GM12878 (cell line): Measurements from ENCODE around the gene SLC11A1. TPM values are rescaled to one million over a fixed set of nuclear protein-coding genes. Genes with fewer than 3 reads are reported as not detected.

ENCODE experiments used
- ATAC-seq: fragments of 200-7000 bp; cut with Tn5 transposase; 3 replicates; pipeline ENCODE4 v1.9.1; 2020; ENCODE audit warnings: mild to moderate bottlenecking, moderate library complexity
- BruUV-seq: library from RNA; stranded (reverse); fragments of 400-500 nt; replicated peaks from 2 replicates; lab custom pipeline; 2021; lab: Mats Ljungman, UMichigan
- CTCF ChIA-PET: fragments of 300-600 bp; sonication (Branson Sonifier 250); formaldehyde crosslinking; extraction: SDS; loops from one replicate; lab custom pipeline; 2021; ENCODE audit warnings: inconsistent platforms; lab: Yijun Ruan, JAX
- POLR2A ChIA-PET: fragments of 350-600 bp; formaldehyde crosslinking; extraction: SDS; loops from one replicate; lab custom pipeline; 2021; ENCODE audit warnings: inconsistent platforms; lab: Charles Lee
- RAD21 ChIA-PET: fragments of 300-600 bp; sonication (Branson Sonifier 250); formaldehyde crosslinking; loops from one replicate; lab custom pipeline; 2023; ENCODE audit warnings: antibody characterized with exemption; ENCODE audit not compliant: unreplicated experiment; lab: Charles Lee
- SMC1A ChIA-PET: fragments of 300-600 bp; sonication (Branson Sonifier 250); formaldehyde crosslinking; loops from one replicate; lab custom pipeline; 2023; ENCODE audit not compliant: unreplicated experiment, uncharacterized antibody; lab: Charles Lee
- DNase-seq: peaks from one replicate; pipeline ENCODE4 v3.0.0-alpha.2; 2011; ENCODE audit warnings: low read depth, low spot score
- FAIRE-seq: peaks from 3 replicates; lab custom pipeline; 2011; peaks lifted over from hg19 to GRCh38; lab: Jason Lieb, UNC
- H2AFZ ChIP-seq: 2 replicates; pipeline ENCODE4 v1.6.0; 2011; ENCODE audit warnings: low read depth, low read length, control low read depth; ENCODE audit not compliant: control insufficient read depth
- H3K27ac ChIP-seq: 2 replicates; pipeline ENCODE4 v1.5.1; 2011; ENCODE audit warnings: control low read depth; ENCODE audit not compliant: control insufficient read depth, insufficient read depth
- H3K27me3 ChIP-seq, 2 experiments: replicated peaks in 1 of 2; 2 replicates each; pipeline versions ENCODE4 v1.6.0 to v1.6.1; 2011; ENCODE audit warnings: low read length in 1 of 2; ENCODE audit not compliant: control insufficient read depth in 2 of 2, insufficient read depth in 2 of 2
- H3K36me3 ChIP-seq, 2 experiments: 2 replicates each; pipeline ENCODE4 v1.5.1; 2011; ENCODE audit warnings: low read length in 1 of 2; ENCODE audit not compliant: control insufficient read depth in 2 of 2, insufficient read depth in 2 of 2
- H3K4me1 ChIP-seq: 2 replicates; pipeline ENCODE4 v1.6.1; 2011; ENCODE audit warnings: mild to moderate bottlenecking, low read length, moderate library complexity, mixed read lengths; ENCODE audit not compliant: control insufficient read depth, insufficient read depth
- H3K4me2 ChIP-seq: 2 replicates; pipeline ENCODE4 v1.6.0; 2011; ENCODE audit warnings: control low read depth; ENCODE audit not compliant: control insufficient read depth, insufficient read depth
- H3K4me3 ChIP-seq: fragments of 200-600 bp; sonication (generic); 2 replicates; pipeline ENCODE4 v1.5.1; 2016
- H3K79me2 ChIP-seq: 2 replicates; pipeline ENCODE4 v1.6.0; 2011; ENCODE audit warnings: low read length; ENCODE audit not compliant: control insufficient read depth, insufficient read depth
- H3K9ac ChIP-seq: 2 replicates; pipeline ENCODE4 v1.8.0; 2011; ENCODE audit warnings: low read length, control low read depth, mixed read lengths; ENCODE audit not compliant: control insufficient read depth, insufficient read depth
- H3K9me3 ChIP-seq: replicated peaks from 3 replicates; pipeline ENCODE4 v1.5.1; 2011; ENCODE audit warnings: mild to moderate bottlenecking, low read length; ENCODE audit not compliant: control insufficient read depth, insufficient read depth
- H4K20me1 ChIP-seq: 2 replicates; pipeline ENCODE4 v1.6.0; 2011; ENCODE audit not compliant: control insufficient read depth, insufficient read depth
- BACH1 ChIP-seq: fragments of 450-650 bp; IDR thresholded peaks from 2 replicates; pipeline ENCODE4 v1.6.1; 2017; ENCODE audit warnings: mild to moderate bottlenecking, borderline replicate concordance
- BHLHE40 ChIP-seq, 2 experiments: fragments of 450-650 bp in 1 of 2; IDR thresholded peaks; 2 replicates each; pipeline ENCODE4 v1.6.1; 2011 to 2017; ENCODE audit warnings: low read depth in 2 of 2, borderline replicate concordance in 1 of 2, improper control_type of control experiment in 1 of 2, low read length in 1 of 2, mild to moderate bottlenecking in 1 of 2
- CREM ChIP-seq: IDR thresholded peaks from 2 replicates; pipeline ENCODE4 v1.6.1; 2014; ENCODE audit warnings: antibody characterized with exemption, low read depth
- ESRRA ChIP-seq: IDR thresholded peaks from 2 replicates; pipeline ENCODE4 v1.6.1; 2012; ENCODE audit warnings: mild to moderate bottlenecking, low read length, improper control_type of control experiment
- ETV6 ChIP-seq, 2 experiments: fragments of 450-650 bp in 1 of 2; IDR thresholded peaks in 1 of 2; conservative IDR thresholded peaks in 1 of 2; 2 replicates each; pipeline ENCODE4 v1.6.1; 2014; ENCODE audit warnings: antibody characterized with exemption in 1 of 2, borderline replicate concordance in 1 of 2, low read depth in 1 of 2, mild to moderate bottlenecking in 1 of 2, moderate library complexity in 1 of 2
- GATAD2B ChIP-seq: fragments of 450-650 bp; conservative IDR thresholded peaks from 2 replicates; pipeline ENCODE4 v1.6.1; 2017; ENCODE audit warnings: low read depth, mild to moderate bottlenecking, moderate library complexity
- MLLT1 ChIP-seq: fragments of 450-650 bp; IDR thresholded peaks from 2 replicates; pipeline ENCODE4 v1.6.1; 2016; ENCODE audit warnings: mild to moderate bottlenecking
- NFYB ChIP-seq: IDR thresholded peaks from 2 replicates; pipeline ENCODE4 v1.6.1; 2011; ENCODE audit warnings: low read depth, mild to moderate bottlenecking, low read length, improper control_type of control experiment, moderate library complexity; ENCODE audit not compliant: insufficient read depth
- NR2C1 ChIP-seq: fragments of 450-650 bp; IDR thresholded peaks from 2 replicates; pipeline ENCODE4 v1.6.1; 2017; ENCODE audit warnings: antibody characterized with exemption, mild to moderate bottlenecking, moderate library complexity
- POLR2A ChIP-seq: IDR thresholded peaks from 2 replicates; pipeline ENCODE4 v1.6.1; 2011; ENCODE audit warnings: low read depth, mild to moderate bottlenecking, low read length
- RUNX3 ChIP-seq: IDR thresholded peaks from 2 replicates; pipeline ENCODE4 v1.6.1; 2012; ENCODE audit warnings: low read length, inconsistent platforms
- SMAD5 ChIP-seq: IDR thresholded peaks from 2 replicates; pipeline ENCODE4 v1.6.1; 2016; ENCODE audit warnings: antibody characterized with exemption, low read depth
- SMARCA5 ChIP-seq: fragments of 450-650 bp; IDR thresholded peaks from 2 replicates; pipeline ENCODE4 v1.6.1; 2017; ENCODE audit warnings: mild to moderate bottlenecking
- SMC3 ChIP-seq: IDR thresholded peaks from 2 replicates; pipeline ENCODE4 v1.6.1; 2011; ENCODE audit warnings: low read length, improper control_type of control experiment, borderline replicate concordance
- SPI1 ChIP-seq: IDR thresholded peaks from 2 replicates; pipeline ENCODE4 v1.6.1; 2011; ENCODE audit warnings: low read depth, mild to moderate bottlenecking, low read length, moderate library complexity, borderline replicate concordance; ENCODE audit not compliant: insufficient read depth
- SREBF1 ChIP-seq: IDR thresholded peaks from 2 replicates; pipeline ENCODE4 v1.6.1; 2012; ENCODE audit warnings: mild to moderate bottlenecking, low read length
- TAF1 ChIP-seq: IDR thresholded peaks from 2 replicates; pipeline ENCODE4 v1.6.1; 2011; ENCODE audit warnings: mild to moderate bottlenecking, low read depth, low read length, borderline replicate concordance
- ZBED1 ChIP-seq: IDR thresholded peaks from 2 replicates; pipeline ENCODE4 v1.6.1; 2016; ENCODE audit warnings: borderline replicate concordance
- ZNF384 ChIP-seq: IDR thresholded peaks from 2 replicates; pipeline ENCODE4 v1.6.1; 2012; ENCODE audit warnings: low read depth, mild to moderate bottlenecking, low read length, improper control_type of control experiment, borderline replicate concordance
- ZZZ3 ChIP-seq: IDR thresholded peaks from 2 replicates; pipeline ENCODE4 v1.6.1; 2011; ENCODE audit warnings: low read depth; ENCODE audit not compliant: control insufficient read depth, insufficient read length
- WGBS: methylation state at CpG from one replicate; pipeline ENCODE4 v1.1.6; 2016; ENCODE audit warnings: low lambda C conversion rate; ENCODE audit not compliant: insufficient replicate concordance, insufficient coverage; ENCODE audit errors: missing lambda C conversion rate; 5-methylcytosine and 5-hydroxymethylcytosine counted together
- in situ Hi-C: fragments of 300-500 bp; cut with MboI; formaldehyde crosslinking; loops from 9 replicates; pipeline ENCODE4 v1.14.3; 2018; ENCODE audit warnings: mixed read lengths
- intact Hi-C: fragments of 100-400 bp; cut with micrococcal nuclease; formaldehyde crosslinking; loops from one replicate; pipeline ENCODE4 v1.14.2; 2022; ENCODE audit not compliant: unreplicated experiment
- polyA plus RNA-seq, 11 experiments: library from polyadenylated mRNA; depleted of rRNA in 4 of 11; unstranded in 6 of 11; stranded (reverse) in 5 of 11; fragments of >200 nt; fragmentation: Nextera tagmentation in 4 of 11; fragmentation: Illumina TruSeq in 1 of 11; extraction: Ambion mirVana in 4 of 11; extraction: Trizol in 1 of 11; gene quantifications; 1 replicate in 1 of 11; 2 replicates in 10 of 11; pipeline versions ENCODE4 v1.2.1 to v1.2.3, GENCODE V29; 2011 to 2016; ENCODE audit warnings: inconsistent platforms in 2 of 11, missing spikeins in 2 of 11, low read depth in 1 of 11
- total RNA-seq, 4 experiments: library from RNA; depleted of rRNA in 3 of 4; stranded (reverse); fragments of >200 nt in 3 of 4; fragmentation: Illumina TruSeq in 1 of 4; extraction: Trizol in 1 of 4; gene quantifications; 2 replicates each; pipeline versions ENCODE4 v1.2.1 to v1.2.3, GENCODE V29; 2013 to 2021

Gene SLC11A1
- total and polyA plus RNA-seq, 10 of the 15 experiments (the other 5 are each of a cell fraction or from before 2014, with no cell fraction given) = 0.03 to 0.38 (median 0.12) TPM

GRCh38 chr2:218406209-218406948 is 24.3 kb downstream of the SLC11A1 start (continued):
- peak; percentile 71; the same call in 1 of the 2 replicates for TF ChIP-seq NFYB
- TF ChIP-seq TAF1 = no peak
- TF ChIP-seq SMAD5 = no peak; the same call in 1 of the 2 replicates
- TF ChIP-seq CREM = no peak
- no peak for TF ChIP-seq ZZZ3

- in situ Hi-C loops (loop anchor here (5.0 to 10.0 kb wide), 2 partner anchors 240 to 438 kb away; no protein-coding TSS in a partner anchor), intact Hi-C loops (loop anchor here (1.0 to 2.0 kb wide), 3 partner anchors 59 to 440 kb away; no protein-coding TSS in a partner anchor)
- H3K9me3 ChIP-seq = no peaks in the 10 kb centered on the region
- peaks cover 27% of the 10 kb centered on the region for H3K4me1 ChIP-seq
- POLR2A ChIA-PET = interaction anchor here (0.8 kb wide), 1 partner anchor 10 kb away, joined by 3 read pairs; no protein-coding TSS in a partner anchor
- CTCF ChIA-PET = interaction anchor here (0.5 to 4.8 kb wide), 7 partner anchors 47 to 248 kb away, joined by 3 to 22 read pairs (median 4); no protein-coding TSS in a partner anchor
- H3K4me2 ChIP-seq = peak overlapping the region; percentile 82
- ATAC-seq = peak; percentile 19
- H3K4me3 ChIP-seq = peak overlapping the region; percentile 53; the same call in 1 of the 2 replicates
- DNase-seq = peak; percentile 27
- RAD21 ChIA-PET = interaction anchor here (0.6 to 2.4 kb wide), 5 partner anchors 11 to 252 kb away, joined by 3 to 8 read pairs (median 3); partner anchors contain the start of genes BCS1L and ZNF142
- WGBS = 8% methylated on average over 13 of the region's 13 CpGs
- H3K27ac ChIP-seq = peak overlapping the region; percentile 33
- SMC1A ChIA-PET = interaction anchor here (0.7 to 1.1 kb wide), 4 partner anchors 57 to 260 kb away, joined by 3 to 4 read pairs (median 4); no protein-coding TSS in a partner anchor
- peaks cover 1% of the 10 kb centered on the region for H3K79me2 ChIP-seq
- H2AFZ ChIP-seq = peak overlapping the region; percentile 45
- no peaks in the 10 kb centered on the region for H3K27me3 ChIP-seq
- peak; percentile 65 for FAIRE-seq
- peaks cover 5 to 6% of the 10 kb centered on the region in 2 experiments; a peak in 2 of 4 replicates for H3K36me3 ChIP-seq
- peak overlapping the region; percentile 30; the same call in 1 of the 2 replicates for H3K9ac ChIP-seq
- no peaks in the 10 kb centered on the region for H4K20me1 ChIP-seq
- BruUV-seq = no TSS peak
- TF ChIP-seq BACH1 = no peak
- peak; percentile 65 for TF ChIP-seq RUNX3
- no peak for TF ChIP-seq ESRRA
- TF ChIP-seq ZBED1 = peak; percentile 36; the same call in 1 of the 2 replicates
- peak; percentile 46; the same call in 1 of the 2 replicates for TF ChIP-seq ZNF384
- peak; percentile 53; the same call in 1 of the 2 replicates for TF ChIP-seq SMARCA5
- peak; percentile 58; the same call in 1 of the 2 replicates for TF ChIP-seq POLR2A
- TF ChIP-seq SMC3 = no peak
- TF ChIP-seq MLLT1 = 0 out of 2 replicates have a peak, but pooled peaks have one; percentile 3
- peak; percentile 27; the same call in 1 of the 2 replicates for TF ChIP-seq SPI1
- no peak for TF ChIP-seq SREBF1
- TF ChIP-seq GATAD2B = no peak; the same call in 1 of the 2 replicates
- no peak for TF ChIP-seq NR2C1
- peak in 1 of 2 experiments; percentile 37; a peak in 1 of 4 replicates for TF ChIP-seq BHLHE40 (IDR thresholded peaks at IDR 0.05; ENCODE audit: borderline replicate concordance in 1 of 2, low read depth in 2 of 2, low read length in 1 of 2)
- 0 out of 4 replicates have a peak, but pooled peaks of 1 of the 2 experiments have one; percentile 1 for TF ChIP-seq ETV6 (conservative IDR thresholded peaks at IDR 0.05 in 1 of 2, IDR thresholded peaks at IDR 0.05 in 1 of 2; ENCODE audit: borderline replicate concordance in 1 of 2, low read depth in 1 of 2)
These were observed 25.0 kb downstream of the SLC11A1 start for GRCh38 chr2:218406949-218407618.
